ENCODE data around the gene OXTR.

Gene OXTR

GRCh38 chr3:8729479-8729878 is 39.9 kb downstream of the OXTR start:
- no peak overlapping the region for H2BK5ac ChIP-seq (ENCODE audit: low read depth, low read length, poor library complexity, severe bottlenecking)
- no peaks in the 10 kb centered on the region for H3K36me3 ChIP-seq (ENCODE audit: control insufficient read depth in 1 of 2, insufficient read depth in 2 of 2, low read depth in 1 of 2, low read length in 2 of 2)
- no peak overlapping the region for H2AFZ ChIP-seq (ENCODE audit: low read depth, low read length)
- H4K8ac ChIP-seq (ENCODE audit: low read length) = no peak overlapping the region
- no peak overlapping the region for H2BK15ac ChIP-seq (ENCODE audit: low read depth, poor library complexity, severe bottlenecking)
- no peak overlapping the region for H3K4me2 ChIP-seq (ENCODE audit: low read length, poor library complexity, severe bottlenecking)
- no peak overlapping the region for H3K4ac ChIP-seq (ENCODE audit: low read depth in 1 of 2, low read length in 2 of 2)
- H4K91ac ChIP-seq (ENCODE audit: low read length) = no peak overlapping the region
- no peak overlapping the region for H3K23ac ChIP-seq (ENCODE audit: low read length in 2 of 2)
- no peak overlapping the region for H2AK5ac ChIP-seq (ENCODE audit: low read length, severe bottlenecking)
- H3K79me1 ChIP-seq (replicated peaks; ENCODE audit: low read length, poor library complexity, severe bottlenecking) = no peaks in the 10 kb centered on the region
- H2BK12ac ChIP-seq (ENCODE audit: low read length in 2 of 2) = no peak overlapping the region
- H2BK120ac ChIP-seq (ENCODE audit: low read depth, low read length) = no peak overlapping the region
- 97% methylated on average over 3 of the region's 3 CpGs for WGBS
- H3K18ac ChIP-seq (ENCODE audit: low read depth in 1 of 2, low read length in 2 of 2) = no peak overlapping the region
- no peak for DNase-seq
- peaks cover 6% of the 10 kb centered on the region for H3K9me3 ChIP-seq (ENCODE audit: control insufficient read depth, low read length)
- peaks cover 0 to 5% of the 10 kb centered on the region in 2 experiments for H3K27me3 ChIP-seq (ENCODE audit: control insufficient read depth in 1 of 2, insufficient read depth in 1 of 2, low read length in 2 of 2)
- no peak overlapping the region for H3K27ac ChIP-seq (ENCODE audit: low read length, poor library complexity, severe bottlenecking)
- H3K4me3 ChIP-seq (ENCODE audit: insufficient read depth in 1 of 2, low read depth in 1 of 2, low read length in 2 of 2) = no peak overlapping the region
- no peak overlapping the region for H3K9ac ChIP-seq (ENCODE audit: low read length)
- no peak overlapping the region for H3K14ac ChIP-seq (ENCODE audit: low read length in 2 of 2)
- no peaks in the 10 kb centered on the region for H3K4me1 ChIP-seq (ENCODE audit: control insufficient read depth, insufficient read depth, low read depth, low read length)

GRCh38 chr3:8727605-8728512 is 41.6 kb downstream of the OXTR start:
- Histone ChIP-seq H3K27ac (ENCODE audit: low read length, poor library complexity, severe bottlenecking) (no peak overlapping the region), H2BK5ac (ENCODE audit: low read depth, low read length, poor library complexity, severe bottlenecking) (no peak overlapping the region), H3K4me2 (ENCODE audit: low read length, poor library complexity, severe bottlenecking) (no peak overlapping the region), H2BK12ac (ENCODE audit: low read length in 2 of 2) (no peak overlapping the region), H3K79me1 (replicated peaks; ENCODE audit: low read length, poor library complexity, severe bottlenecking) (no peaks in the 10 kb centered on the region), H3K23ac (ENCODE audit: low read length in 2 of 2) (no peak overlapping the region), H2BK120ac (ENCODE audit: low read depth, low read length) (no peak overlapping the region), H2AFZ (ENCODE audit: low read depth, low read length) (no peak overlapping the region), H3K4me3 (ENCODE audit: insufficient read depth in 1 of 2, low read depth in 1 of 2, low read length in 2 of 2) (no peak overlapping the region), H2BK15ac (ENCODE audit: low read depth, poor library complexity, severe bottlenecking) (no peak overlapping the region), H3K18ac (ENCODE audit: low read depth in 1 of 2, low read length in 2 of 2) (no peak overlapping the region), H4K91ac (ENCODE audit: low read length) (no peak overlapping the region), H3K4ac (ENCODE audit: low read depth in 1 of 2, low read length in 2 of 2) (no peak overlapping the region), H4K8ac (ENCODE audit: low read length) (no peak overlapping the region), H3K36me3 (ENCODE audit: control insufficient read depth in 1 of 2, insufficient read depth in 2 of 2, low read depth in 1 of 2, low read length in 2 of 2) (no peaks in the 10 kb centered on the region), H3K9ac (ENCODE audit: low read length) (no peak overlapping the region), H3K4me1 (ENCODE audit: control insufficient read depth, insufficient read depth, low read depth, low read length) (no peaks in the 10 kb centered on the region), H3K14ac (ENCODE audit: low read length in 2 of 2) (no peak overlapping the region), H3K9me3 (ENCODE audit: control insufficient read depth, low read length) (peaks cover 6% of the 10 kb centered on the region), H2AK5ac (ENCODE audit: low read length, severe bottlenecking) (no peak overlapping the region), H3K27me3 (ENCODE audit: control insufficient read depth in 1 of 2, insufficient read depth in 1 of 2, low read length in 2 of 2) (peaks cover 0 to 9% of the 10 kb centered on the region in 2 experiments)
- no peak for DNase-seq
- WGBS = 81% methylated on average over 8 of the region's 9 CpGs

GRCh38 chr3:8724108-8724752 is 45.2 kb downstream of the OXTR start:
- Histone ChIP-seq H2BK120ac (ENCODE audit: low read depth, low read length) (no peak overlapping the region), H2BK5ac (ENCODE audit: low read depth, low read length, poor library complexity, severe bottlenecking) (no peak overlapping the region), H3K4me1 (ENCODE audit: control insufficient read depth, insufficient read depth, low read depth, low read length) (no peaks in the 10 kb centered on the region), H2BK15ac (ENCODE audit: low read depth, poor library complexity, severe bottlenecking) (no peak overlapping the region), H3K36me3 (ENCODE audit: control insufficient read depth in 1 of 2, insufficient read depth in 2 of 2, low read depth in 1 of 2, low read length in 2 of 2) (no peaks in the 10 kb centered on the region), H3K23ac (ENCODE audit: low read length in 2 of 2) (no peak overlapping the region), H2AFZ (ENCODE audit: low read depth, low read length) (no peak overlapping the region), H3K4me3 (ENCODE audit: insufficient read depth in 1 of 2, low read depth in 1 of 2, low read length in 2 of 2) (no peak overlapping the region), H3K18ac (ENCODE audit: low read depth in 1 of 2, low read length in 2 of 2) (no peak overlapping the region), H2BK12ac (ENCODE audit: low read length in 2 of 2) (no peak overlapping the region), H4K8ac (ENCODE audit: low read length) (no peak overlapping the region), H4K91ac (ENCODE audit: low read length) (no peak overlapping the region), H3K14ac (ENCODE audit: low read length in 2 of 2) (no peak overlapping the region), H3K4me2 (ENCODE audit: low read length, poor library complexity, severe bottlenecking) (no peak overlapping the region), H3K27ac (ENCODE audit: low read length, poor library complexity, severe bottlenecking) (no peak overlapping the region), H2AK5ac (ENCODE audit: low read length, severe bottlenecking) (no peak overlapping the region), H3K4ac (ENCODE audit: low read depth in 1 of 2, low read length in 2 of 2) (no peak overlapping the region), H3K79me1 (replicated peaks; ENCODE audit: low read length, poor library complexity, severe bottlenecking) (no peaks in the 10 kb centered on the region), H3K9me3 (ENCODE audit: control insufficient read depth, low read length) (peaks cover 6% of the 10 kb centered on the region), H3K27me3 (ENCODE audit: control insufficient read depth in 1 of 2, insufficient read depth in 1 of 2, low read length in 2 of 2) (peaks cover 0 to 9% of the 10 kb centered on the region in 2 experiments), H3K9ac (ENCODE audit: low read length) (no peak overlapping the region)
- DNase-seq = no peak
- WGBS = 85% methylated on average over 3 of the region's 3 CpGs

GRCh38 chr3:8723612-8724011 is 45.8 kb downstream of the OXTR start:
- Histone ChIP-seq H2BK15ac (ENCODE audit: low read depth, poor library complexity, severe bottlenecking) (no peak overlapping the region), H2AK5ac (ENCODE audit: low read length, severe bottlenecking) (no peak overlapping the region), H3K18ac (ENCODE audit: low read depth in 1 of 2, low read length in 2 of 2) (no peak overlapping the region), H4K8ac (ENCODE audit: low read length) (no peak overlapping the region), H2AFZ (ENCODE audit: low read depth, low read length) (no peak overlapping the region), H2BK12ac (ENCODE audit: low read length in 2 of 2) (no peak overlapping the region), H2BK120ac (ENCODE audit: low read depth, low read length) (no peak overlapping the region), H3K36me3 (ENCODE audit: control insufficient read depth in 1 of 2, insufficient read depth in 2 of 2, low read depth in 1 of 2, low read length in 2 of 2) (no peaks in the 10 kb centered on the region), H4K91ac (ENCODE audit: low read length) (no peak overlapping the region), H3K9ac (ENCODE audit: low read length) (no peak overlapping the region), H3K4me1 (ENCODE audit: control insufficient read depth, insufficient read depth, low read depth, low read length) (no peaks in the 10 kb centered on the region), H3K4me2 (ENCODE audit: low read length, poor library complexity, severe bottlenecking) (no peak overlapping the region), H3K23ac (ENCODE audit: low read length in 2 of 2) (no peak overlapping the region), H2BK5ac (ENCODE audit: low read depth, low read length, poor library complexity, severe bottlenecking) (no peak overlapping the region), H3K79me1 (replicated peaks; ENCODE audit: low read length, poor library complexity, severe bottlenecking) (no peaks in the 10 kb centered on the region), H3K4ac (ENCODE audit: low read depth in 1 of 2, low read length in 2 of 2) (no peak overlapping the region), H3K9me3 (ENCODE audit: control insufficient read depth, low read length) (peaks cover 6% of the 10 kb centered on the region), H3K27ac (ENCODE audit: low read length, poor library complexity, severe bottlenecking) (no peak overlapping the region), H3K27me3 (ENCODE audit: control insufficient read depth in 1 of 2, insufficient read depth in 1 of 2, low read length in 2 of 2) (peaks cover 0 to 9% of the 10 kb centered on the region in 2 experiments), H3K4me3 (ENCODE audit: insufficient read depth in 1 of 2, low read depth in 1 of 2, low read length in 2 of 2) (no peak overlapping the region), H3K14ac (ENCODE audit: low read length in 2 of 2) (no peak overlapping the region)
- WGBS = 62% methylated on average over 2 of the region's 3 CpGs
- DNase-seq = no peak
